ENCODE results near the gene DOP1B.

- no peak for TF ChIP-seq EZH2 (optimal IDR thresholded peaks at IDR 0.05; ENCODE audit: low read depth, low read length)
- no peak for TF ChIP-seq CTCF (IDR thresholded peaks at IDR 0.05; ENCODE audit: low read length)
- TF ChIP-seq EZH2phosphoT487 (IDR thresholded peaks at IDR 0.05; ENCODE audit: low read length) = no peak
Measured at GRCh38 chr21:36122977-36123376, 33.6 kb upstream of the DOP1B start.

All from MM.1S (cell line).